Activated naive CD4-positive, alpha-beta T cell treated with anti-CD3 and anti-CD28 coated beads for 36 hours (primary cell): Measurements from ENCODE around the gene RUSF1. TPM values are rescaled to one million over a fixed set of nuclear protein-coding genes. Genes with fewer than 3 reads are reported as not detected.
A peak's percentile ranks its signal among the peaks of the same experiment; 100 is the strongest.
"Not testable (repeated sequence)": the region's sequence is repeated elsewhere in the genome, so short reads cannot be mapped to it uniquely, and the experiment has no call there.

ENCODE experiments used
- CTCF ChIA-PET: fragments of 350-600 bp; sonication (Branson Sonifier 250); formaldehyde crosslinking; loops from one replicate; lab custom pipeline; 2021; ENCODE audit warnings: antibody characterized with exemption; lab: Charles Lee
- DNase-seq: peaks from one replicate; pipeline ENCODE4 v3.0.0-alpha.2; 2020
- H3K27ac Mint-ChIP-seq: one replicate; pipeline ENCODE4 v1.8.0; 2021; ENCODE audit warnings: mild to moderate bottlenecking, mixed read lengths
- H3K27me3 Mint-ChIP-seq: one replicate; pipeline ENCODE4 v1.8.0; 2021; ENCODE audit warnings: low read depth, mixed read lengths
- H3K36me3 Mint-ChIP-seq: one replicate; pipeline ENCODE4 v1.8.0; 2021; ENCODE audit warnings: low read depth, mixed read lengths
- H3K4me1 Mint-ChIP-seq: one replicate; pipeline ENCODE4 v1.8.0; 2021; ENCODE audit warnings: low read depth, mixed read lengths
- H3K4me3 Mint-ChIP-seq: one replicate; pipeline ENCODE4 v1.8.0; 2021; ENCODE audit warnings: mild to moderate bottlenecking, moderate library complexity, mixed read lengths
- H3K9me3 Mint-ChIP-seq: one replicate; pipeline ENCODE4 v1.8.0; 2021; ENCODE audit warnings: mixed read lengths
- intact Hi-C: fragments of 100-400 bp; cut with micrococcal nuclease; formaldehyde crosslinking; loops from one replicate; pipeline ENCODE4 v1.15.1; 2023
- total RNA-seq, 2 experiments: library from RNA; stranded (reverse); gene quantifications; one replicate each; pipeline ENCODE4 v1.2.3, GENCODE V29; 2021

Gene RUSF1
- total RNA-seq, 2 experiments from 2014 or later: 24.0 to 26.0 TPM

- no peaks in the 10 kb centered on the region for H3K9me3 Mint-ChIP-seq
Measured at GRCh38 chr16:31529108-31529936, 21.1 kb upstream of the RUSF1 start.

GRCh38 chr16:31528523-31529107 lies 20.4 kb upstream of the RUSF1 start:
- no peak overlapping the region for H3K27ac Mint-ChIP-seq
- H3K36me3 Mint-ChIP-seq: no peaks in the 10 kb centered on the region
- intact Hi-C loops: loop anchor here (2.0 to 5.0 kb wide), 2 partner anchors 20 to 339 kb away; partner anchors contain the start of gene RUSF1
- H3K9me3 Mint-ChIP-seq: no peaks in the 10 kb centered on the region
- peak overlapping the region; percentile 22 for H3K4me3 Mint-ChIP-seq
- DNase-seq: no peak
- peaks cover 21% of the 10 kb centered on the region for H3K4me1 Mint-ChIP-seq
- CTCF ChIA-PET: no interaction called here
- H3K27me3 Mint-ChIP-seq: peaks cover 8% of the 10 kb centered on the region

More at GRCh38 chr16:31529108-31529936, 21.1 kb upstream of the RUSF1 start:
- Mint-ChIP-seq H3K27ac (no peak overlapping the region), H3K27me3 (peaks cover 8% of the 10 kb centered on the region), H3K4me1 (peaks cover 21% of the 10 kb centered on the region), H3K36me3 (no peaks in the 10 kb centered on the region), H3K4me3 (peak overlapping the region; percentile 22)
- CTCF ChIA-PET: no interaction called here
- DNase-seq: peak; percentile 27
- intact Hi-C loops: loop anchor here (2.0 to 5.0 kb wide), 2 partner anchors 21 to 338 kb away; partner anchors contain the start of gene RUSF1

- Mint-ChIP-seq H3K27me3 (peaks cover 8% of the 10 kb centered on the region), H3K27ac (no peak within 1 kb of the TSS), H3K4me3 (no peak within 1 kb of the TSS), H3K36me3 (no peaks in the 10 kb centered on the region), H3K9me3 (no peaks in the 10 kb centered on the region), H3K4me1 (peaks cover 21% of the 10 kb centered on the region)
- intact Hi-C loops: loop anchor here (2.0 to 5.0 kb wide), 2 partner anchors 19 to 339 kb away; partner anchors contain the start of gene RUSF1
- DNase-seq: peak; percentile 63
- CTCF ChIA-PET: interaction anchor here (0.6 kb wide), 1 partner anchor 29 kb away, joined by 3 read pairs; no protein-coding TSS in a partner anchor
Measured at GRCh38 chr16:31527734-31528274, 19.6 kb upstream of the RUSF1 start, which contains the start of gene AHSP. Gene AHSP (plus strand): TSS chr16:31527900. CDS start chr16:31528140, 240 bp downstream.

- Mint-ChIP-seq H3K4me1 (peaks cover 21% of the 10 kb centered on the region), H3K4me3 (no peak overlapping the region), H3K27me3 (peaks cover 6% of the 10 kb centered on the region), H3K27ac (no peak overlapping the region), H3K9me3 (no peaks in the 10 kb centered on the region), H3K36me3 (no peaks in the 10 kb centered on the region)
- no peak for DNase-seq
- CTCF ChIA-PET: no interaction called here
- intact Hi-C loops: loop anchor here (5.0 kb wide), 1 partner anchor 342 kb away; no protein-coding TSS in a partner anchor
Measured at GRCh38 chr16:31525113-31525512, 16.9 kb upstream of the RUSF1 start.

GRCh38 chr16:31523768-31524167 lies 15.6 kb upstream of the RUSF1 start:
- intact Hi-C loops: not testable (repeated sequence)

GRCh38 chr16:31522071-31522470 lies 13.9 kb upstream of the RUSF1 start:
- no peaks in the 10 kb centered on the region for H3K36me3 Mint-ChIP-seq
- H3K27ac Mint-ChIP-seq: no peak overlapping the region
- no peaks in the 10 kb centered on the region for H3K4me1 Mint-ChIP-seq
- H3K9me3 Mint-ChIP-seq: no peaks in the 10 kb centered on the region
- H3K4me3 Mint-ChIP-seq: no peak overlapping the region
- intact Hi-C loops: no loop called here
- no peaks in the 10 kb centered on the region for H3K27me3 Mint-ChIP-seq
- DNase-seq: no peak
- CTCF ChIA-PET: no interaction called here

More at GRCh38 chr16:31523768-31524167, 15.6 kb upstream of the RUSF1 start:
- DNase-seq, H3K27me3 Mint-ChIP-seq, CTCF ChIA-PET, H3K9me3 Mint-ChIP-seq, H3K27ac Mint-ChIP-seq, H3K4me3 Mint-ChIP-seq, H3K36me3 Mint-ChIP-seq: not testable (repeated sequence)
- peaks cover 13% of the 10 kb centered on the region for H3K4me1 Mint-ChIP-seq

- intact Hi-C loops: no loop called here
- H3K9me3 Mint-ChIP-seq: no peaks in the 10 kb centered on the region
- H3K27me3 Mint-ChIP-seq: no peaks in the 10 kb centered on the region
- no peak overlapping the region for H3K4me3 Mint-ChIP-seq
- DNase-seq: no peak
- no peaks in the 10 kb centered on the region for H3K4me1 Mint-ChIP-seq
- H3K27ac Mint-ChIP-seq: no peak overlapping the region
- no peaks in the 10 kb centered on the region for H3K36me3 Mint-ChIP-seq
- CTCF ChIA-PET: no interaction called here
Measured at GRCh38 chr16:31521368-31521767, 13.2 kb upstream of the RUSF1 start.

- no peaks in the 10 kb centered on the region for H3K36me3 Mint-ChIP-seq
- CTCF ChIA-PET: interaction anchor here (0.5 kb wide), 1 partner anchor 312 kb away, joined by 3 read pairs; no protein-coding TSS in a partner anchor
- intact Hi-C loops: no loop called here
Measured at GRCh38 chr16:31519759-31520431, 11.7 kb upstream of the RUSF1 start.

GRCh38 chr16:31517800-31518402 lies 9.7 kb upstream of the RUSF1 start:
- Mint-ChIP-seq H3K4me1 (no peaks in the 10 kb centered on the region), H3K9me3 (no peaks in the 10 kb centered on the region), H3K27me3 (no peaks in the 10 kb centered on the region), H3K27ac (no peak overlapping the region), H3K4me3 (no peak overlapping the region), H3K36me3 (no peaks in the 10 kb centered on the region)
- CTCF ChIA-PET: no interaction called here
- DNase-seq: no peak
- intact Hi-C loops: no loop called here

More at GRCh38 chr16:31519759-31520431, 11.7 kb upstream of the RUSF1 start:
- DNase-seq: no peak
- H3K4me1 Mint-ChIP-seq: no peaks in the 10 kb centered on the region
- H3K9me3 Mint-ChIP-seq: no peaks in the 10 kb centered on the region
- no peak overlapping the region for H3K4me3 Mint-ChIP-seq
- H3K27me3 Mint-ChIP-seq: no peaks in the 10 kb centered on the region
- no peak overlapping the region for H3K27ac Mint-ChIP-seq

GRCh38 chr16:31513884-31514283 lies 5.7 kb upstream of the RUSF1 start:
- peaks cover 11% of the 10 kb centered on the region for H3K4me1 Mint-ChIP-seq
- H3K27ac Mint-ChIP-seq: no peak overlapping the region
- H3K36me3 Mint-ChIP-seq: no peaks in the 10 kb centered on the region
- no peaks in the 10 kb centered on the region for H3K9me3 Mint-ChIP-seq
- no peaks in the 10 kb centered on the region for H3K27me3 Mint-ChIP-seq
- intact Hi-C loops: no loop called here
- DNase-seq: no peak
- CTCF ChIA-PET: no interaction called here
- H3K4me3 Mint-ChIP-seq: no peak overlapping the region

- Mint-ChIP-seq H3K4me1 (peaks cover 11% of the 10 kb centered on the region), H3K27ac (no peak overlapping the region), H3K9me3 (no peaks in the 10 kb centered on the region), H3K27me3 (no peaks in the 10 kb centered on the region), H3K4me3 (no peak overlapping the region), H3K36me3 (no peaks in the 10 kb centered on the region)
- CTCF ChIA-PET: no interaction called here
- DNase-seq: no peak
- intact Hi-C loops: no loop called here
Measured at GRCh38 chr16:31513126-31513525, 4.9 kb upstream of the RUSF1 start.
